ENCODE measurements around the gene SCFD2.

GRCh38 chr4:53183754-53184153 is 182.1 kb downstream of the SCFD2 start:
- TF ChIP-seq POLR2AphosphoS5 (IDR thresholded peaks at IDR 0.05): no peak
- TF ChIP-seq, protein P1, sequence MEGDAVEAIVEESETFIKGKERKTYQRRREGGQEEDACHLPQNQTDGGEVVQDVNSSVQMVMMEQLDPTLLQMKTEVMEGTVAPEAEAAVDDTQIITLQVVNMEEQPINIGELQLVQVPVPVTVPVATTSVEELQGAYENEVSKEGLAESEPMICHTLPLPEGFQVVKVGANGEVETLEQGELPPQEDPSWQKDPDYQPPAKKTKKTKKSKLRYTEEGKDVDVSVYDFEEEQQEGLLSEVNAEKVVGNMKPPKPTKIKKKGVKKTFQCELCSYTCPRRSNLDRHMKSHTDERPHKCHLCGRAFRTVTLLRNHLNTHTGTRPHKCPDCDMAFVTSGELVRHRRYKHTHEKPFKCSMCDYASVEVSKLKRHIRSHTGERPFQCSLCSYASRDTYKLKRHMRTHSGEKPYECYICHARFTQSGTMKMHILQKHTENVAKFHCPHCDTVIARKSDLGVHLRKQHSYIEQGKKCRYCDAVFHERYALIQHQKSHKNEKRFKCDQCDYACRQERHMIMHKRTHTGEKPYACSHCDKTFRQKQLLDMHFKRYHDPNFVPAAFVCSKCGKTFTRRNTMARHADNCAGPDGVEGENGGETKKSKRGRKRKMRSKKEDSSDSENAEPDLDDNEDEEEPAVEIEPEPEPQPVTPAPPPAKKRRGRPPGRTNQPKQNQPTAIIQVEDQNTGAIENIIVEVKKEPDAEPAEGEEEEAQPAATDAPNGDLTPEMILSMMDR (IDR thresholded peaks at IDR 0.05): no peak
- no peak for TF ChIP-seq POLR2A (IDR thresholded peaks at IDR 0.05)
